Thoracic aorta (tissue), 2 donors: ENCODE results near the gene CCNYL1. TPM values are rescaled to one million over a fixed set of nuclear protein-coding genes. Genes with fewer than 3 reads are reported as not detected.
A peak's percentile ranks its signal among the peaks of the same experiment; 100 is the strongest.

Source experiments
- ATAC-seq: fragments of 150-250 bp; one replicate; pipeline ENCODE4 v1.8.0; 2017; ENCODE audit warnings: low read depth; ENCODE audit not compliant: insufficient number of reproducible peaks, low FRiP score
- DNase-seq: peaks from one replicate; pipeline ENCODE4 v3.0.0-alpha.2; 2020; ENCODE audit warnings: low spot score
- H3K27ac ChIP-seq, 2 donors: fragments of 200-600 bp; sonication (generic); 1 replicate in 1 of 2; 2 replicates in 1 of 2; pipeline ENCODE4 v1.5.1; 2016; ENCODE audit warnings: mild to moderate bottlenecking in 2 of 2, moderate library complexity in 2 of 2
- H3K27me3 ChIP-seq: fragments of 200-600 bp; sonication (generic); replicated peaks from 2 replicates; pipeline ENCODE4 v1.6.0; 2016; ENCODE audit warnings: mild to moderate bottlenecking; ENCODE audit not compliant: insufficient read depth
- H3K36me3 ChIP-seq: fragments of 200-600 bp; sonication (generic); one replicate; pipeline ENCODE4 v1.5.1; 2016
- H3K4me1 ChIP-seq, 2 donors: fragments of 200-600 bp; sonication (generic); 1 replicate in 1 of 2; 2 replicates in 1 of 2; pipeline versions ENCODE4 v1.5.1 to v1.6.0; 2016; ENCODE audit warnings: low read depth in 2 of 2, mild to moderate bottlenecking in 1 of 2; ENCODE audit not compliant: control insufficient read depth in 1 of 2
- H3K4me3 ChIP-seq: fragments of 200-600 bp; sonication (generic); 2 replicates; pipeline ENCODE4 v1.5.1; 2016; ENCODE audit warnings: mild to moderate bottlenecking
- H3K9me3 ChIP-seq: fragments of 200-600 bp; sonication (generic); 2 replicates; pipeline ENCODE4 v1.5.1; 2016
- CTCF ChIP-seq: fragments of 200-600 bp; sonication (generic); IDR thresholded peaks from one replicate; pipeline ENCODE4 v1.5.1; 2019; ENCODE audit warnings: antibody characterized with exemption
- total RNA-seq, 2 donors: library from RNA; depleted of rRNA; stranded (reverse); fragments of >200 nt; gene quantifications; one replicate each; pipeline versions ENCODE4 v1.1.0 to v1.2.3, GENCODE V29; 2016

CCNYL1 gene
- total RNA-seq, 2 donors from 2014 or later = 17.7 to 29.8 TPM

DNA sequence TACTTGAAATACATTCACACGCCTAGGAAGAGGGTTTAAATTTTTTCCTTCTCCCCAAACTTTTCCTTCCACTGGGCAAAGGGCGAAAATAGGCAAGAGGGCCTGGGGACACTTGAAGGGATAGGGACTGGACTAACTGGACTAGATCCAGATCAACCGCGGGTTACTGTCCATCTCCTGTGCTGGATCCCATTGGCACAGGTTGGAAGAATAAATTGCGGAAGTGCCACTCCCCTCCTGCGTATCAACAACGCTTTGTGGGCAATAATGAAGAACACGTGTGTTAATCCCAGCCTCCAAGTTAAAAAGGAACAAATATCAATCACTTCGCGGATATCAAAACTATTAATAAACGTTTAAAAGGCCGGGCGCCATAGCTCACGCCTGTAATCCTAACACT lies 60.0 kb downstream of the CCNYL1 start:
- no peak for TF ChIP-seq CTCF
- no peaks in the 10 kb centered on the region for H3K36me3 ChIP-seq
- H3K27me3 ChIP-seq = no peaks in the 10 kb centered on the region
- no peak for ATAC-seq
- no peak for DNase-seq
- H3K4me3 ChIP-seq = peak overlapping the region; percentile 93
- H3K27ac ChIP-seq = peak overlapping the region; percentile 37 to 53
- H3K4me1 ChIP-seq = peaks cover 8 to 22% of the 10 kb centered on the region in 2 donors
- no peaks in the 10 kb centered on the region for H3K9me3 ChIP-seq

DNA sequence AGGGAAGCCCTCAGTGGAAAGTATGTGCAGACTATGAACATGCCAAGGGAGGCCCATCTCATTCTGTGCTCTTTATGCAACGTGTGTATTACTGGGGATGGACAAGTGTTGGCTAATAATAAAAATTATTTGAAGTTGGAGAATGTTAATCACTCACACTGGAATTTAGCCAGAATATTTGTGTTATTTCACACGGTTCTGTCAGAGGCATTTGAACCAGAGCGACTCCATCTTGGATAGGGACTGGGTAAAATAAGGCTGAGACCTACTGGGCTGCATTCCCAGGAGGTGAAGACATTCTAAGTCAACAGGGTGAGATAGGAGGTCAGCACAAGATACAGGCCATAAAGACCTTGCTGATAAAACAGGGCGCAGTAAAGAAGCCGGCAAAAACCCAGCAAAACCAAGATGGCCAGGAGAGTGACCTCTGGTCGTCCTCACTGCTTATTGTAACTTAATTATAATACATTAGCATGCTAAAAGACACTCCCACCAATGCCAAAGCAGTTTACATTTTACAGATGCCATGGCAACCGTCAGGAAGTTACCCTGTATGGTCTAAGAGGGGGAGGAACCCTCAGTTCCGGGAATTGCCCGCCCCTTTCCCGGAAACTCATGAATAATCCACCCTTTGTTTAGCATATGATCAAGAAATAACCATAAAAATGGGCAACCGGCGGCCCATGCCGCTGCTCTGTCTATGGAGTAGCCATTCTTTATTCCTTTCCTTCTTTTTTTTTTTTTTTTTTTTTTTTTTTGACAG lies 60.8 kb downstream of the CCNYL1 start:
- Histone ChIP-seq H3K36me3 (no peaks in the 10 kb centered on the region), H3K27me3 (no peaks in the 10 kb centered on the region), H3K9me3 (no peaks in the 10 kb centered on the region), H3K27ac (no peak overlapping the region), H3K4me3 (no peak overlapping the region), H3K4me1 (peaks cover 8 to 22% of the 10 kb centered on the region in 2 donors)
- DNase-seq (no peak), ATAC-seq (no peak)
- no peak for TF ChIP-seq CTCF

DNA sequence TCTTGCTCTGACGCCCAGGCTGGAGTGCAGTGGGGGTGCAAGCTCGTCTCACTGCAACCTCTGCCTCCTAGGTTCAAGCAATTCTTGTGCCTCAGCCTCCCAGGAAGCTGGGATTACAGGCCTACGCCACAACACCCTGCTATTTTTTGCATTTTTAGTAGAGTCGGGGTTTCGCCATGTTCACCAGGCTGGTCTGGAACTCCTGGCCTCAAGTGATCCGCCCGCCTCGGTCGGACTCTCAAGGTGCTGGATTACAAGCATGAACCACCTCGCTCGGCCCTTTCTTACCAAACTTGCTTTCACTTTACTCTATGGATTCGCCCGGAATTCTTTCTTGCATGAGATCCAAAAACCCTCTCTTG lies 61.4 kb downstream of the CCNYL1 start:
- H3K36me3 ChIP-seq = no peaks in the 10 kb centered on the region
- TF ChIP-seq CTCF = no peak
- H3K27ac ChIP-seq = no peak overlapping the region
- peaks cover 3 to 16% of the 10 kb centered on the region in 2 donors for H3K4me1 ChIP-seq
- no peaks in the 10 kb centered on the region for H3K9me3 ChIP-seq
- DNase-seq (no peak), ATAC-seq (no peak)
- no peak overlapping the region for H3K4me3 ChIP-seq
- no peaks in the 10 kb centered on the region for H3K27me3 ChIP-seq

DNA sequence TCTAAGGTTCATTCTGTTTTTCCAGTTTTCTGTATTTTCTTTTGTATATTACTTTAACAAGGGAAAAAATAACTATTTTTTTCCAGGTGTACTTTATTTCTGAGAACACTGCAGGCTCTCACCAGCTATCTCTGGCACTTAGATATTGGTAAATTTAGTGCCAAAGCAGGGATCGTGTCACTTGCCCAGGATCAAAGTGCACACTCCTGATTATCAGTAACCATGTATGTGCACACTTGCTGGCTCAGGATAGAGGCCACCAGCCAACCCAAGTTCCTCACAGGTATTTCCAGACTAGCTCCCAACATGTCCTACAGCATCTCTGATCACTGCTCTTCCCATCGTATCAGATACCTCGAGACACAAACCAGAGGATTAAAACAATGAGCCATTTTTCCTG lies 64.0 kb downstream of the CCNYL1 start:
- Histone ChIP-seq H3K27ac (no peak overlapping the region), H3K27me3 (no peaks in the 10 kb centered on the region), H3K36me3 (no peaks in the 10 kb centered on the region), H3K9me3 (no peaks in the 10 kb centered on the region), H3K4me3 (no peak overlapping the region), H3K4me1 (peaks cover 0 to 8% of the 10 kb centered on the region in 2 donors)
- no peak for TF ChIP-seq CTCF
- no peak for ATAC-seq
- DNase-seq = no peak

DNA sequence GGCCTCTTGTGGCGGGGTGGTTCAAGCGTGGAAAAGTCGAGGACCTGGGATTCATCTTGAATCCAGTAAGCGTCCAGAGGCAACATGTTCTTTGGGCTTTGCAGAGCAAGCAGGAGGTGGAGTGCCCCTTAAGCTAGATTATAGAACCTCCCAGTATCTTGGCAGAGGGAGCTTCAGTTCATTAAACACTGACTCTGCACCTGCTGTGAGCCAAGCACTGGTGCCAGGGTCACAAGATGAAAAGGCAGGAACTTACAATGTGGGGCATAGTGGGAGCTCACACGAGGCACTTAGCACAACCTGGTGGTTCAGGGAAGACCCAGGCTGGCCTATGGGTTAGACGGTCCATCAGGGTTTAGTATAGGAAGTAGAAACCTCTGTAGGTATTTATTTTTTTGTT lies 65.7 kb downstream of the CCNYL1 start:
- no peaks in the 10 kb centered on the region for H3K9me3 ChIP-seq
- no peak for TF ChIP-seq CTCF
- DNase-seq (no peak), ATAC-seq (no peak)
- H3K4me3 ChIP-seq = no peak overlapping the region
- no peaks in the 10 kb centered on the region for H3K4me1 ChIP-seq
- no peak overlapping the region for H3K27ac ChIP-seq
- H3K27me3 ChIP-seq = no peaks in the 10 kb centered on the region
- no peaks in the 10 kb centered on the region for H3K36me3 ChIP-seq
